Astrocyte (in vitro differentiated cells and primary cell): ENCODE measurements around the gene MLLT1. TPM values are rescaled to one million over a fixed set of nuclear protein-coding genes. Genes with fewer than 3 reads are reported as not detected.

Experiments used
- DNase-seq: peaks from one replicate; pipeline ENCODE4 v3.0.0-alpha.2; 2010; ENCODE audit warnings: low read depth
- FAIRE-seq: peaks from 2 replicates; lab custom pipeline; 2011; peaks lifted over from hg19 to GRCh38; lab: Jason Lieb, UNC
- H2AFZ ChIP-seq: 2 replicates; pipeline ENCODE4 v1.6.0; 2012; ENCODE audit warnings: low read depth, low read length, inconsistent platforms
- H3K27ac ChIP-seq: 2 replicates; pipeline ENCODE4 v1.5.1; 2011; ENCODE audit warnings: low read depth, low read length, inconsistent platforms
- H3K27me3 ChIP-seq: 2 replicates; pipeline ENCODE4 v1.6.0; 2011; ENCODE audit warnings: low read length, inconsistent platforms; ENCODE audit not compliant: insufficient read depth
- H3K36me3 ChIP-seq: 2 replicates; pipeline ENCODE4 v1.5.1; 2011; ENCODE audit warnings: low read length, inconsistent platforms; ENCODE audit not compliant: insufficient read depth
- H3K4me1 ChIP-seq: 2 replicates; pipeline ENCODE4 v1.5.1; 2011; ENCODE audit warnings: low read length, inconsistent platforms; ENCODE audit not compliant: insufficient read depth
- H3K4me2 ChIP-seq: 2 replicates; pipeline ENCODE4 v1.6.0; 2012; ENCODE audit warnings: low read length, inconsistent platforms
- H3K4me3 ChIP-seq: 2 replicates; pipeline ENCODE4 v1.5.1; 2011; ENCODE audit warnings: low read depth, mild to moderate bottlenecking, low read length, inconsistent platforms; ENCODE audit not compliant: insufficient read depth
- H3K79me2 ChIP-seq: 2 replicates; pipeline ENCODE4 v1.6.0; 2012; ENCODE audit warnings: mild to moderate bottlenecking, low read length, inconsistent platforms; ENCODE audit not compliant: insufficient read depth
- H3K9ac ChIP-seq: 2 replicates; pipeline ENCODE4 v1.6.0; 2012; ENCODE audit warnings: mild to moderate bottlenecking, low read length, inconsistent platforms
- H3K9me3 ChIP-seq: 2 replicates; pipeline ENCODE4 v1.5.1; 2012; ENCODE audit warnings: low read depth, mild to moderate bottlenecking, low read length, inconsistent platforms; ENCODE audit not compliant: insufficient read depth
- H4K20me1 ChIP-seq: 2 replicates; pipeline ENCODE4 v1.6.0; 2012; ENCODE audit warnings: low read length, inconsistent platforms; ENCODE audit not compliant: insufficient read depth
- H3K27ac Mint-ChIP-seq: one replicate; pipeline ENCODE4 v1.8.0; 2021; ENCODE audit warnings: mild to moderate bottlenecking, mixed read lengths; ENCODE audit not compliant: unreplicated experiment
- H3K27me3 Mint-ChIP-seq: one replicate; pipeline ENCODE4 v1.8.0; 2021; ENCODE audit warnings: low read depth, mixed read lengths; ENCODE audit not compliant: unreplicated experiment
- H3K36me3 Mint-ChIP-seq: one replicate; pipeline ENCODE4 v1.8.0; 2021; ENCODE audit warnings: low read depth, mixed read lengths; ENCODE audit not compliant: unreplicated experiment
- H3K4me1 Mint-ChIP-seq: one replicate; pipeline ENCODE4 v1.8.0; 2021; ENCODE audit warnings: low read depth, mixed read lengths; ENCODE audit not compliant: unreplicated experiment
- H3K4me3 Mint-ChIP-seq: one replicate; pipeline ENCODE4 v1.8.0; 2021; ENCODE audit warnings: mild to moderate bottlenecking, moderate library complexity, mixed read lengths; ENCODE audit not compliant: unreplicated experiment
- H3K9me3 Mint-ChIP-seq: one replicate; pipeline ENCODE4 v1.8.0; 2021; ENCODE audit warnings: mild to moderate bottlenecking, mixed read lengths; ENCODE audit not compliant: unreplicated experiment
- EZH2 ChIP-seq: IDR thresholded peaks from 2 replicates; pipeline ENCODE4 v1.6.1; 2012; ENCODE audit warnings: mild to moderate bottlenecking, low read length, inconsistent platforms; ENCODE audit not compliant: insufficient read depth
- total RNA-seq: library from RNA; stranded (reverse); gene quantifications from 2 replicates; pipeline ENCODE4 v1.2.1, GENCODE V29; 2021
- TF ChIP-seq, protein P1 (sequence below): IDR thresholded peaks from 2 replicates; pipeline ENCODE4 v1.5.1; 2011; ENCODE audit warnings: low read depth, mild to moderate bottlenecking, inconsistent platforms, low read length, moderate library complexity; ENCODE audit not compliant: insufficient read depth

Gene MLLT1
- total RNA-seq, 1 donor from 2014 or later: 46.0 TPM

DNA sequence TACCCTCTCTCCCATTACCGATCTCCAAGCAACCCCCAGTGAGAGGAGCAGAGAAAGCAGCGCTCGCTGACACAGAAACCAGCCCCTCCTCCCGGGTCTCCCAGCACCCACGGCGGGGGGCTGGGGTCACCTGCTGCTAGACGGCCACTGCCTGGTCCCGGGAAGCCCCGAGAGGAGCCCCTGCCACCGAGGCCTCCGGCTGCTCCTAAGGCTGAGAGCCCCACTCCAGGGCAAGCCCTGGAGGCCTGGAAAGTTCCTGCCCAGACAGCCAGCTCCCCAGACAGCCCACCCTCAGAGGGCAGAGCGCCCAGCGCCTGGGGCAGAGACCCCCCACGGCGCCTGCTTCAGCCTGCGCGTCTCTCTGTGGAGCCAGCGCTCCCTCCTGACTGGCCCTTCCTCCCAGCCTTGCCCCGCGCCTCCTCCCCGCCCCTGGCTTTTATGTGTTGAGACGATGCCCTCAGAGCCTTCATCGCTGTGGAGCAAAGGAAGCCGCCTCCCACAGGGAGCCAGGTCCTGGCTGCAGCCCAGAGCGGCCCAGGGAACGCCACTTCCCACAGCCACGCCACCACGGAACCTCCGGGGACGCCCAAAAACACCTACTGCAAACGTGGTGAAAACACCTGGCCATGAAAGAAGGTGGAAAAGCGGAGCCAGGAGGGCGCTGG, 51.1 kb downstream of the MLLT1 start:
- H2AFZ ChIP-seq: no peak overlapping the region
- peak overlapping the region; percentile 54 for H3K4me2 ChIP-seq
- H3K4me3 Mint-ChIP-seq: no peak overlapping the region
- no peaks in the 10 kb centered on the region for H3K27me3 Mint-ChIP-seq
- TF ChIP-seq, protein P1, sequence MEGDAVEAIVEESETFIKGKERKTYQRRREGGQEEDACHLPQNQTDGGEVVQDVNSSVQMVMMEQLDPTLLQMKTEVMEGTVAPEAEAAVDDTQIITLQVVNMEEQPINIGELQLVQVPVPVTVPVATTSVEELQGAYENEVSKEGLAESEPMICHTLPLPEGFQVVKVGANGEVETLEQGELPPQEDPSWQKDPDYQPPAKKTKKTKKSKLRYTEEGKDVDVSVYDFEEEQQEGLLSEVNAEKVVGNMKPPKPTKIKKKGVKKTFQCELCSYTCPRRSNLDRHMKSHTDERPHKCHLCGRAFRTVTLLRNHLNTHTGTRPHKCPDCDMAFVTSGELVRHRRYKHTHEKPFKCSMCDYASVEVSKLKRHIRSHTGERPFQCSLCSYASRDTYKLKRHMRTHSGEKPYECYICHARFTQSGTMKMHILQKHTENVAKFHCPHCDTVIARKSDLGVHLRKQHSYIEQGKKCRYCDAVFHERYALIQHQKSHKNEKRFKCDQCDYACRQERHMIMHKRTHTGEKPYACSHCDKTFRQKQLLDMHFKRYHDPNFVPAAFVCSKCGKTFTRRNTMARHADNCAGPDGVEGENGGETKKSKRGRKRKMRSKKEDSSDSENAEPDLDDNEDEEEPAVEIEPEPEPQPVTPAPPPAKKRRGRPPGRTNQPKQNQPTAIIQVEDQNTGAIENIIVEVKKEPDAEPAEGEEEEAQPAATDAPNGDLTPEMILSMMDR: no peak
- TF ChIP-seq EZH2: no peak
- H4K20me1 ChIP-seq: peaks cover 80% of the 10 kb centered on the region
- DNase-seq: peak; percentile 31
- peaks cover 12% of the 10 kb centered on the region for H3K4me1 Mint-ChIP-seq
- no peak for FAIRE-seq
- H3K79me2 ChIP-seq: peaks cover 82% of the 10 kb centered on the region
- no peaks in the 10 kb centered on the region for H3K36me3 ChIP-seq
- H3K9me3 ChIP-seq: no peaks in the 10 kb centered on the region
- no peak overlapping the region for H3K27ac Mint-ChIP-seq
- no peak overlapping the region for H3K4me3 ChIP-seq
- H3K36me3 Mint-ChIP-seq: peaks cover 9% of the 10 kb centered on the region
- H3K27me3 ChIP-seq: no peaks in the 10 kb centered on the region
- H3K4me1 ChIP-seq: peaks cover 32% of the 10 kb centered on the region
- peak overlapping the region; percentile 8 for H3K9ac ChIP-seq
- H3K9me3 Mint-ChIP-seq: no peaks in the 10 kb centered on the region
- no peak overlapping the region for H3K27ac ChIP-seq

DNA sequence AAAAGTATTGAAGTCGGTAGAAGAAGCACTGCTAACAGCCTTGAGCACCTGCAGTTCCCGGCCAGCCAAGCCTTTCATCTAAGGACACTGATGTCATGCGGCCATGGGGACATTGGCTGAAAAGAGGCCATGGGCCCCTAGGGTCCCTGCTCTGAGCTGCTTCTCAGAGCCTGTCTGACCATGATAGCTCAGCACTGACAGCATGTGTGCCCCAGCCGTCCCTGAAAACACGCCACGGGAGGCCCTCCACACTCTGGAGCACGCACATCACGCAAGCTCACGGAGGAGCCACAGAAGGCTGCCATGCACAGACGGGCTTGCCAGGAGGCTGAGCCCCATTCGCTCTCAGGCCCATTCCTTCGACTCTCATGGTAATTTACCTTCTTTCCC, 51.8 kb downstream of the MLLT1 start:
- no peak overlapping the region for H3K4me3 Mint-ChIP-seq
- H3K79me2 ChIP-seq: peaks cover 80% of the 10 kb centered on the region
- no peak overlapping the region for H3K4me3 ChIP-seq
- H3K27me3 ChIP-seq: no peaks in the 10 kb centered on the region
- H3K36me3 ChIP-seq: no peaks in the 10 kb centered on the region
- no peaks in the 10 kb centered on the region for H3K9me3 Mint-ChIP-seq
- peaks cover 11% of the 10 kb centered on the region for H3K36me3 Mint-ChIP-seq
- peaks cover 24% of the 10 kb centered on the region for H3K4me1 ChIP-seq
- H3K4me2 ChIP-seq: peak overlapping the region; percentile 54
- H3K27me3 Mint-ChIP-seq: no peaks in the 10 kb centered on the region
- peaks cover 11% of the 10 kb centered on the region for H3K4me1 Mint-ChIP-seq
- no peak overlapping the region for H3K27ac ChIP-seq
- no peak for TF ChIP-seq EZH2
- TF ChIP-seq, protein P1: no peak
- no peak overlapping the region for H2AFZ ChIP-seq
- no peak overlapping the region for H3K27ac Mint-ChIP-seq
- H3K9me3 ChIP-seq: no peaks in the 10 kb centered on the region
- peak overlapping the region; percentile 8 for H3K9ac ChIP-seq
- H4K20me1 ChIP-seq: peaks cover 80% of the 10 kb centered on the region
- DNase-seq (no peak), FAIRE-seq (no peak)
